Mucosa of rectum (tissue), 2 donors: ENCODE data around the gene BCL2L15.

Source experiments
- H3K27ac ChIP-seq, 2 donors: one replicate each; pipeline ENCODE4 v1.7.0; 2013; ENCODE audit warnings: inconsistent platforms in 2 of 2, low read depth in 2 of 2, low read length in 2 of 2
- H3K27me3 ChIP-seq, 2 donors: one replicate each; pipeline ENCODE4 v1.7.0; 2013; ENCODE audit warnings: low read length in 2 of 2; ENCODE audit not compliant: control insufficient read depth in 2 of 2, insufficient read depth in 2 of 2
- H3K36me3 ChIP-seq, 2 donors: one replicate each; pipeline ENCODE4 v1.7.0; 2013; ENCODE audit warnings: low read length in 2 of 2; ENCODE audit not compliant: control insufficient read depth in 2 of 2, insufficient read depth in 2 of 2
- H3K4me1 ChIP-seq, 2 donors: one replicate each; pipeline ENCODE4 v1.7.0; 2013; ENCODE audit warnings: low read length in 2 of 2, mild to moderate bottlenecking in 1 of 2; ENCODE audit not compliant: control insufficient read depth in 2 of 2, insufficient read depth in 2 of 2
- H3K4me3 ChIP-seq, 2 donors: one replicate each; pipeline ENCODE4 v1.7.0; 2013; ENCODE audit warnings: low read length in 2 of 2
- H3K9ac ChIP-seq, 2 donors: one replicate each; pipeline ENCODE4 v1.7.0; 2013; ENCODE audit warnings: low read length in 2 of 2, low read depth in 1 of 2, mild to moderate bottlenecking in 1 of 2
- H3K9me3 ChIP-seq, 2 donors: one replicate each; pipeline ENCODE4 v1.7.0; 2013; ENCODE audit warnings: low read length in 2 of 2; ENCODE audit not compliant: control insufficient read depth in 2 of 2
- donor health status: healthy.
- donor health status: Normal muscosa, but diverticular disease.

BCL2L15 gene

DNA sequence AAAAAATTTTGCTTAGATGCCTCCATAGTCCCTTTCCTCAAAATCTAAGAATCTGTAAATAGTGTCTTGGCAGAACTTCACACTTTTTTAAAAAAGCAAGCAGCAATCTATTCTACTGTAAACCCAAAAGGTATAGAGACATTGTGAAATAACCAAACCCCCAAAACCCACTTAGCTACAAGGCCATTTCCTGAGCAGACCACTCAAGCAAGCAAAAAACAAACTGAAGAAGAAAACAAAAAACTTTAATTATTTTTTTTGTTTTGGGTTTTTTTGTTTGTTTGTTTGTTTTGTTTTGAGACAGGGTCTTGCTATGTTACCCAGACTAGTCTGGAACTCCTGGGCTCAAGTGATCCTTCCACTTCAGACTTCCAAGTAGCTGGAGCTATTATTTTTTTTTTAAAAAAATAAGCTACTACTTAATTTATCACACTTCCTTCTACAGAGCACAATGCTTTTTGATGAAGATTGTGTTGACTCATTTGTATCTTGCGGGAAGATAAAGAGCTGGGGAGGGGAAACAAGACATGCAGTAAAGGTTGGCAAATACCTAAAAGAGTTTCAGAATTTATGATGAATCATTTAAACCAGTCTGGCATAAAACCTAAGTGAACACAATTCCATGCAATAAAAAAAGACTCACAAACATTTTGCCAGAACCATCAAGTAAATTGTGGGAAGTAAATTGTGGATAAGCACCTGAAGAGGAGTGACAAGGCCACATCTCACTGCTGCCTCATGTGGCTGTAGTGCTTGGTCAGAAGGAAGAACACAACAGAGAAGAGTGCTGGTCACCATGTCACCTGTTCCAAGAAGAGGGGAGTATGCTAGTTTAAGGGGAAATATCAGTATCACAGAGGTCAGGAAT lies 13.1 kb downstream of the BCL2L15 start:
- peaks cover under 1 to 15% of the 10 kb centered on the region in 2 donors for H3K4me1 ChIP-seq
- no peaks in the 10 kb centered on the region for H3K9me3 ChIP-seq
- no peaks in the 10 kb centered on the region for H3K36me3 ChIP-seq
- peak overlapping the region; percentile 9 to 29 for H3K27ac ChIP-seq
- no peak overlapping the region for H3K4me3 ChIP-seq
- no peaks in the 10 kb centered on the region for H3K27me3 ChIP-seq
- no peak overlapping the region for H3K9ac ChIP-seq

DNA sequence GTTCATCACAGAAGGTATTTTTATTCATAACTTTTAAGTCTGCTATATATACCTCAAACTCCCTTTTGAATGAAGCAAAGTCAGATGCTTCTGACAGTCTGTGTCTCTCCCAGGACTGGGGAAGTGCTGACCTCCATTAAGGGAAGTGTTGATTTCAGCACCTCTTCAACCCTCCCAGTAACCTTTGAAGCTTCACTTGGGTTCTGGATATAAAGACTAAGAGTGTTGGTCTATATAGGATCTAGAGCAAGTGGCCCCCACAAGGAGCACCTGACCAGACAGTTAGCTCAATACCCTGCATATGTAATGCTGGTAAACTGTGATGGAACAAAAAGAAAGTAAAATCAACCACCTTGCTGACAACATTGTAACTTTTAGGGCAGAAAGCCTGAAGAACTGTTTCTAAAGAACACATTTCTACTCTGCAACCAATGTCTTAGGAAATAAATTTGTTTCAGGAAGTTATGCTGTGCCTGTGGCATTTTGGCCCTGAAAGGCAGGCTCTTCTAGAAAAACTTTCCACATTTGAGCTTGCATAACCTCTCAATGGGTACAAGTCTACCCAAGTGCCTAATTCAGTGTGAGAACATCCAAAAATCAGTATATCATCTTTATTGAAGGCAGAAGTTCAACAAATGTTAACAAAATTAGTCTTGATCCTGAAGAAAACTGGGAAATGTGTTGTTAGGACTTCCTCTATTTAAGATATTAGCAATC lies 15.0 kb downstream of the BCL2L15 start:
- H3K4me3 ChIP-seq, result peak overlapping the region in 1 of 2 donors; percentile 17
- H3K9me3 ChIP-seq, result no peaks in the 10 kb centered on the region
- peaks cover 0 to 15% of the 10 kb centered on the region in 2 donors for H3K4me1 ChIP-seq
- no peak overlapping the region for H3K9ac ChIP-seq
- peak overlapping the region; percentile 68 to 80 for H3K27ac ChIP-seq
- no peaks in the 10 kb centered on the region for H3K36me3 ChIP-seq
- H3K27me3 ChIP-seq, result no peaks in the 10 kb centered on the region

DNA sequence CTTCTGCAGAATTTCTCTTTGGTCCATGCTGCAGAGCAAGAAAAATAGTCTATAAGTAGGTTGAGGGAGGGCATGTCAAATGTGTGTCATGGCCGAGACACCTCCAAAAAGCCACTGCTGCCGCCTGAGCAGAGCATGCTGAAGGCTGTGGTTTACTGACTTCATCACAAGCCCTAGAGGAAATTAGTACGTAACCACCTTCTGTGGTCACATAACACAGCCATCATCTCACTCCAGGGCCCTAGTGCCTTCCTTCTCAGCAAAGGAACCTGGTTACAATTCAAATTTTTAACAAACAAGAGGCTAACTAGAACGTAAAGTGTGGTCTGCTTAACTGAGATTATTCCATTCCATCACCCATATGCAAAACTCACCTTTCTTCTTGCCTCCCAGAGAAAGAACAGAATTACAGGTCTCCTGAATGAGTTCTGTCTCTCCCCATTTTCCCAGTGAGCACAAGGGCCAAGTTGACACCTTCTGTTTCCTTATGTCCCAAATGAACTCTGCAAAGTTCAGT lies 15.7 kb downstream of the BCL2L15 start, which contains the start of gene PTPN22:
Gene PTPN22, minus strand, starts transcription at position 116 of the 517 bp plus-strand sequence.
- peaks cover 0 to 15% of the 10 kb centered on the region in 2 donors for H3K4me1 ChIP-seq
- peak within 1 kb of the TSS; percentile 49 to 65 for H3K4me3 ChIP-seq
- peaks cover 0 to 1% of the 10 kb centered on the region in 2 donors for H3K36me3 ChIP-seq
- H3K9ac ChIP-seq, result peak within 1 kb of the TSS; percentile 18 to 58
- peak within 1 kb of the TSS; percentile 68 to 80 for H3K27ac ChIP-seq
- no peaks in the 10 kb centered on the region for H3K9me3 ChIP-seq
- H3K27me3 ChIP-seq, result no peaks in the 10 kb centered on the region

DNA sequence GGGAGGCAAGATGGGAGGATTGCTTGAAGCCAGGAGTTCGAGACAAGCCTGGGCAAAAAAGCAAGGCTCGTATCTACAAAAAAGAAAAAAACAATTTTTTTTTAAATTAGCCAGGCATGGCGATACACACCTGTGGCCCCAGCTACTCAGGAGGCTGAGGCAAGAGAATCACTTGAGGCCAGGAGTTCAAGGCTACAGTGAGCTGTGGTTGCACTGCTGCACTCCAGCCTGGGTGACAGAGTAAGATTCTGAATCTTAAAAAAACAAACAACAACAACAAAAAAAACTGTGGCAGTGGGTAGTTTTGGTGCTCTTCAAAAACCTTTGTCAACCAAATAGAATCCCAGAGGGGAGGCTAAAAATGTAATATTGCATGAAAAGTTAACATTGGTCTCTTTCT lies 16.6 kb downstream of the BCL2L15 start:
- H3K4me1 ChIP-seq, result peaks cover 0 to 11% of the 10 kb centered on the region in 2 donors
- H3K9me3 ChIP-seq, result no peaks in the 10 kb centered on the region
- H3K4me3 ChIP-seq, result peak overlapping the region in 1 of 2 donors; percentile 65
- H3K9ac ChIP-seq, result peak overlapping the region in 1 of 2 donors; percentile 58
- no peak overlapping the region for H3K27ac ChIP-seq
- H3K27me3 ChIP-seq, result no peaks in the 10 kb centered on the region
- peaks cover 0 to 6% of the 10 kb centered on the region in 2 donors for H3K36me3 ChIP-seq

DNA sequence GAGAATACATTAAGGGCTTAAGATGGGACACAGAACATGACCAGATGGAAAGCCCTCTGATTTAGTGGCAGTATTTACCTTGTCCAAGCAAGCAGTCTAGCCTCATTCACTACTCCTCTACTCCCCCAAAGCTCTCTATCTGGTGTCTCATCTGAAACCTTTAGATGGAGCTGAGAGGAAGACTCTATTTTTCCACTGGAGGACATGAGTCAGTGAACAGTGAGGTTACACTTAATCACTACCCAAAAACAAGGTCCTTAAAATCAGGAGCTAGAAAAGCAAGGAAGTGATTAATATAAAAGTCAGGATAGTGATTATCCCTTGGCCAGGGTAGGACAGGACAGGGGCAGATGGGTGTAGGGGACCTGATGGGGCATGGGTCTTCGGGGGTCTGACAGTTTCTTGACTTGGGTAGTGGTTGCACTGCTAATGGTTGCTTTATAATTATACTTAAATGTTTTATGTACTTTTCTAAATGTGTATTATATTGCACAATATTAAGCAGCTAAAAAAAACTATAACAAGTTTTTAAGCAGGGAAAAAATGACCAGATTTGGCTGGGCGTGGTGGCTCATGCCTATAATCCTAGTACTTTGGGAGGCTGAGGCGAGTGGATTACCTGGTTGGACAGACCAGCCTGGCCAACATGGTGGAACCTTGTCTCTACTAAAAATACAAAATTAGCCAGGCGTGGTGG lies 18.8 kb downstream of the BCL2L15 start:
- no peaks in the 10 kb centered on the region for H3K9me3 ChIP-seq
- no peak overlapping the region for H3K27ac ChIP-seq
- no peak overlapping the region for H3K4me3 ChIP-seq
- H3K27me3 ChIP-seq, result no peaks in the 10 kb centered on the region
- H3K4me1 ChIP-seq, result no peaks in the 10 kb centered on the region
- H3K9ac ChIP-seq, result no peak overlapping the region
- H3K36me3 ChIP-seq, result peaks cover 0 to 9% of the 10 kb centered on the region in 2 donors

DNA sequence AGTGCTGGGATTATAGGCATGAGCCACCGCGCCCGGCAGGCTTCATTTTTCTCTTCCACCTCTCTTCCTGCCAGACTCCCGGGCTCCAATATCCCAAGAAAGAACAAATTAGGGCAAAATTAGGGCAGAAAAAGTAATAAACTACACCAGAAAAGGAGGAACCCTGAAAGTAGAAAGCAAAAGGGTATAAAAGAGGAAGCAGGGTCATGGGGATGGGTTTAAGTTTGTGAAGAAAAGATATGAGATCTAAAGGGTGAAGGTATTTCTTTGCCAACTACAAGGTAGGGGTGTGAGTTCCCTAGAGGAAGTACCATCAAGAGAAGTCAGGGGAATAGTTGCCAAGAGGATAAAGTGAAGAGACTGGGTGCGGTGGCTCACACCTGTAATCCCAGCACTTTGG lies 25.7 kb downstream of the BCL2L15 start:
- H3K27ac ChIP-seq, result no peak overlapping the region
- H3K9ac ChIP-seq, result no peak overlapping the region
- H3K9me3 ChIP-seq, result no peaks in the 10 kb centered on the region
- H3K36me3 ChIP-seq, result peaks cover 0 to 11% of the 10 kb centered on the region in 2 donors
- H3K4me3 ChIP-seq, result no peak overlapping the region
- peaks cover 0 to 3% of the 10 kb centered on the region in 2 donors for H3K4me1 ChIP-seq
- H3K27me3 ChIP-seq, result no peaks in the 10 kb centered on the region

DNA sequence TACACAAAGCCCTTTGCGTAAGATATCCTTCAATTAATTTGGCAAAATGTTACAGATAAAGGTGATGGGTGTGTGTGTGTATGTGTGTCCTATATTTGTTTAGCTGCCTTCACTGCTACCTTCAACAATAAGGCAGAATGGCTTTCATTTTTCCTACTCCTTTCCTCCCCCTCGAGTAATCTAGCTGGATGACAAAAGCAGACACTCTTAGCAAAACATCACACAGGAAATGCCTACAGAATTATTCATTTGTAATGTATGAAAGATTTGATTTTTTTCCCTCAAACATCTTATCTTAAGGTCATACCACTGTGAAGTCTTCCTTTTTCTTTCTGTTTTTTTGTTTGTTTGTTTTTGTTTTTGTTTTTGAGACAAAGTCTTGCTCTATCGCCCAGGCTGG lies 26.5 kb downstream of the BCL2L15 start:
- no peaks in the 10 kb centered on the region for H3K9me3 ChIP-seq
- no peak overlapping the region for H3K4me3 ChIP-seq
- H3K4me1 ChIP-seq, result peaks cover 0 to 3% of the 10 kb centered on the region in 2 donors
- H3K27ac ChIP-seq, result no peak overlapping the region
- peak overlapping the region in 1 of 2 donors; percentile 24 for H3K9ac ChIP-seq
- H3K27me3 ChIP-seq, result no peaks in the 10 kb centered on the region
- peaks cover 0 to 7% of the 10 kb centered on the region in 2 donors for H3K36me3 ChIP-seq

DNA sequence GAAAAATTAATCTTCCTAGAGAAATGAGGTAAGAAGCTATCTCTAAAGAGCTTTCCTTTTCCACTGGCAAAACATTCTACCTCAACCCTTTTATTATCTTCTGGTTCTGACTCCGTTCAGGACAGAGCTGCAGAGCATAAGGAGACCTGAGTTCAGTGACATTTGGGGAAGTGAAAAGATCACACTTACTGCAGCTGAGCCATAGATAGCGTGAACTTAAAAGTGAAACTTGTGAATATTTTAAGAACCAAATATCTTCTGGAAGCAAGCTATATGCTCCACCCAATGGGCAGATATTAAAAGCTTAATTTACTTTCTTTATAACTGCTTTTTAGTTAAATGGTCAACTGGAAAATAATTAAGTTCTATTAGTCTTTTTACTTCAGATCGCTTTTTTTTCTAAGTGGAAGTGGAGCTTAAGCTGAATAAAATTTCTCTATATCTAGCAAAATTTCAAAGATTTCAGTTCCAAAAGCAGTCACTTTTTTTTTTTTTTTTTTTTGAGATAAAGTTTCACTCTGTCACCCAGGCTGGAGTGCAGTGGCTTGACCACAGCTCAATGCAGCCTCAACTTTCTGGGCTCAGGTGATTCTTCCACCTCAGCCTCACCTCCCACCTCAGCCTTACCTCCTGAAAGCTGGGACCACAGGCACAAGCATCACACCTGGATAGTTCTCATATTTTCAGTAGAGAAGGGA lies 27.8 kb downstream of the BCL2L15 start:
- H3K27me3 ChIP-seq, result no peaks in the 10 kb centered on the region
- no peaks in the 10 kb centered on the region for H3K9me3 ChIP-seq
- no peak overlapping the region for H3K9ac ChIP-seq
- no peak overlapping the region for H3K27ac ChIP-seq
- peaks cover 0 to 3% of the 10 kb centered on the region in 2 donors for H3K4me1 ChIP-seq
- H3K36me3 ChIP-seq, result peaks cover 0 to 10% of the 10 kb centered on the region in 2 donors
- H3K4me3 ChIP-seq, result peak overlapping the region in 1 of 2 donors; percentile 37

DNA sequence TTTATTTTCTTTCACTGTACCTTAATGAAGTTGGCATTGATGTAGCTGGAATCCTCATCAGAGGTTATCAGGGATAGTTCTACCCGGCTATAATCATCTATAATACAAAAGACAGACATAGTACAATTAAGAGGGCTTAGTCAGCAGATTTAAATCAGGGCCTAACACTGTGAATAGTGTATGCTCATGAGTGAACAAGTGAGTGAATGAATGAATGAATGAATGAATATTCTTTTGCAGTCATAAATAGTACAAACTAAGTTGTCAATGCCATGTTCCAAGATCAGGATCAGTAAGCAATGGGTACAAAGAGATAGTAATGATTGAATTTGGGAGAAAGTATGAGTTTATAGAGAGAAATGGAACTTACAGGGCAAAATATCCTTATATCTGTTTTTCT lies 28.4 kb downstream of the BCL2L15 start:
- no peak overlapping the region for H3K27ac ChIP-seq
- peaks cover 0 to 3% of the 10 kb centered on the region in 2 donors for H3K4me1 ChIP-seq
- no peak overlapping the region for H3K4me3 ChIP-seq
- no peaks in the 10 kb centered on the region for H3K9me3 ChIP-seq
- H3K36me3 ChIP-seq, result peaks cover 0 to 8% of the 10 kb centered on the region in 2 donors
- no peak overlapping the region for H3K9ac ChIP-seq
- no peaks in the 10 kb centered on the region for H3K27me3 ChIP-seq
